K562 treated with DMSO at 1 percent for 12 hours (cell line): Measurements from ENCODE around the gene HBB. TPM values are rescaled to one million over a fixed set of nuclear protein-coding genes. Genes with fewer than 3 reads are reported as not detected.

Experiments
- total RNA-seq: library from RNA; unstranded; fragments of 300-600 nt; gene quantifications from 2 replicates; pipeline ENCODE4 v1.2.3, GENCODE V29; 2022; ENCODE audit not compliant: insufficient read depth

Gene HBB
- not detected in 2 replicates for total RNA-seq

GRCh38 chr11:5226732-5227310 lies at the start of gene HBB:
HBB (minus strand) TSS chr11:5227071; CDS start chr11:5227021, 50 bp downstream.

GRCh38 chr11:5269715-5270147 lies 42.9 kb upstream of the HBB start, which contains the start of gene HBE1:
HBE1 (minus strand) TSS chr11:5269945; CDS start chr11:5269890, 55 bp downstream.

GRCh38 chr11:5254646-5255413 lies 28.0 kb upstream of the HBB start, which contains the start of gene HBG2:
HBG2 (minus strand) TSS chr11:5254781; CDS start chr11:5254728, 53 bp downstream.

GRCh38 chr11:5249807-5250396 lies 23.0 kb upstream of the HBB start, which contains the start of gene HBG1:
HBG1 (minus strand) TSS chr11:5249857; CDS start chr11:5249804, 53 bp downstream.

GRCh38 chr11:5234381-5234834 lies 7.5 kb upstream of the HBB start, which contains the start of gene HBD:
HBD (minus strand) TSS chr11:5234483; CDS start chr11:5234433, 50 bp downstream.

GRCh38 chr11:5200582-5200981 lies 26.3 kb downstream of the HBB start, which contains the start of gene OR51V1:
OR51V1 (minus strand) TSS chr11:5200682; CDS start chr11:5200682, 0 bp downstream.

Other genes with a start within 250 kb of the HBB start
- gene OR51L1, start 232.2 kb downstream of the HBB start, total RNA-seq = not detected in 2 replicates
- gene OR52J3, start 180.5 kb downstream of the HBB start, total RNA-seq = not detected in 2 replicates
- gene OR52E2, start 167.4 kb downstream of the HBB start, total RNA-seq = not detected in 2 replicates
- gene OR52E1, start 157.5 kb downstream of the HBB start, total RNA-seq = not detected in 2 replicates
- gene OR52A5, start 88.7 kb downstream of the HBB start, total RNA-seq = 0.20 TPM in 1 of 2 replicates, not detected in the other
- not detected in 2 replicates for gene OR52A1, start 72.3 kb downstream of the HBB start, total RNA-seq
- gene OR51V1, start 26.4 kb downstream of the HBB start, total RNA-seq = not detected in 2 replicates
- 3.1 and 8.7 TPM in 2 replicates for gene HBD, start 7.4 kb upstream of the HBB start, total RNA-seq
- gene HBG1, start 22.8 kb upstream of the HBB start, total RNA-seq = 306 and 577 TPM in 2 replicates
- 1,639 and 2,641 TPM in 2 replicates for gene HBG2, start 27.7 kb upstream of the HBB start, total RNA-seq
- gene HBE1, start 42.9 kb upstream of the HBB start, total RNA-seq = 1,099 and 1,561 TPM in 2 replicates
- gene OR51B4, start 74.9 kb upstream of the HBB start, total RNA-seq = 17.7 and 70.6 TPM in 2 replicates
- gene OR51B2, start 97.2 kb upstream of the HBB start, total RNA-seq = 2.2 TPM in 1 of 2 replicates, not detected in the other
- 36.4 and 64.3 TPM in 2 replicates for gene OR51B5, start 116.5 kb upstream of the HBB start, total RNA-seq
- gene OR51B6, start 124.4 kb upstream of the HBB start, total RNA-seq = not detected in 2 replicates
- not detected in 2 replicates for gene OR51M1, start 156.7 kb upstream of the HBB start, total RNA-seq
- gene OR51Q1, start 195.0 kb upstream of the HBB start, total RNA-seq = not detected in 2 replicates
- not detected in 2 replicates for gene OR51I1, start 214.4 kb upstream of the HBB start, total RNA-seq
- not detected in 2 replicates for gene OR51I2, start 222.3 kb upstream of the HBB start, total RNA-seq